G401.6 (cell line): Measurements from ENCODE around the gene MYH10.

Experiments used
- FAIRE-seq: peaks from 2 replicates; lab custom pipeline; 2012; peaks lifted over from hg19 to GRCh38; lab: Jason Lieb, UNC

Gene MYH10

GRCh38 chr17:8472663-8473062 lies 157.9 kb downstream of the MYH10 start:
- no peak for FAIRE-seq

GRCh38 chr17:8470447-8471047 lies 160.0 kb downstream of the MYH10 start:
- FAIRE-seq, result no peak

- FAIRE-seq, result no peak
Measured at GRCh38 chr17:8469964-8470363, 160.6 kb downstream of the MYH10 start.

- no peak for FAIRE-seq
Measured at GRCh38 chr17:8468980-8469379, 161.5 kb downstream of the MYH10 start.

- FAIRE-seq, result no peak
Measured at GRCh38 chr17:8468127-8468526, 162.4 kb downstream of the MYH10 start.

GRCh38 chr17:8467527-8467926 lies 163.0 kb downstream of the MYH10 start:
- no peak for FAIRE-seq

- no peak for FAIRE-seq
Measured at GRCh38 chr17:8466873-8467272, 163.7 kb downstream of the MYH10 start.

GRCh38 chr17:8466456-8466855 lies 164.1 kb downstream of the MYH10 start:
- FAIRE-seq, result no peak

GRCh38 chr17:8465759-8466158 lies 164.8 kb downstream of the MYH10 start:
- FAIRE-seq, result no peak

GRCh38 chr17:8465356-8465755 lies 165.2 kb downstream of the MYH10 start:
- no peak for FAIRE-seq

GRCh38 chr17:8464941-8465340 lies 165.6 kb downstream of the MYH10 start:
- FAIRE-seq, result no peak

- FAIRE-seq, result no peak
Measured at GRCh38 chr17:8463099-8463498, 167.4 kb downstream of the MYH10 start.

GRCh38 chr17:8462564-8462963 lies 168.0 kb downstream of the MYH10 start:
- FAIRE-seq, result no peak

GRCh38 chr17:8459831-8460230 lies 170.7 kb downstream of the MYH10 start:
- FAIRE-seq, result no peak

- FAIRE-seq, result no peak
Measured at GRCh38 chr17:8459107-8459506, 171.4 kb downstream of the MYH10 start.

GRCh38 chr17:8458128-8458527 lies 172.4 kb downstream of the MYH10 start:
- FAIRE-seq, result no peak

GRCh38 chr17:8455665-8456209 lies 174.8 kb downstream of the MYH10 start:
- FAIRE-seq, result no peak

GRCh38 chr17:8453326-8453725 lies 177.2 kb downstream of the MYH10 start:
- no peak for FAIRE-seq

GRCh38 chr17:8451933-8452614 lies 178.5 kb downstream of the MYH10 start:
- no peak for FAIRE-seq

GRCh38 chr17:8448310-8448709 lies 182.2 kb downstream of the MYH10 start:
- FAIRE-seq, result no peak

- no peak for FAIRE-seq
Measured at GRCh38 chr17:8447799-8448198, 182.7 kb downstream of the MYH10 start.

- FAIRE-seq, result no peak
Measured at GRCh38 chr17:8445536-8445935, 185.0 kb downstream of the MYH10 start.

- no peak for FAIRE-seq
Measured at GRCh38 chr17:8444494-8444893, 186.0 kb downstream of the MYH10 start.

GRCh38 chr17:8443756-8444155 lies 186.8 kb downstream of the MYH10 start:
- FAIRE-seq, result no peak
